ENCODE measurements around the gene KRTAP10-3. TPM values are rescaled to one million over a fixed set of nuclear protein-coding genes. Genes with fewer than 3 reads are reported as not detected.

The KRTAP10-3 gene
- total and polyA plus RNA-seq, 9 of the 15 experiments (the other 6 are each of a cell fraction or from before 2014, with no cell fraction given), result not detected

DNA sequence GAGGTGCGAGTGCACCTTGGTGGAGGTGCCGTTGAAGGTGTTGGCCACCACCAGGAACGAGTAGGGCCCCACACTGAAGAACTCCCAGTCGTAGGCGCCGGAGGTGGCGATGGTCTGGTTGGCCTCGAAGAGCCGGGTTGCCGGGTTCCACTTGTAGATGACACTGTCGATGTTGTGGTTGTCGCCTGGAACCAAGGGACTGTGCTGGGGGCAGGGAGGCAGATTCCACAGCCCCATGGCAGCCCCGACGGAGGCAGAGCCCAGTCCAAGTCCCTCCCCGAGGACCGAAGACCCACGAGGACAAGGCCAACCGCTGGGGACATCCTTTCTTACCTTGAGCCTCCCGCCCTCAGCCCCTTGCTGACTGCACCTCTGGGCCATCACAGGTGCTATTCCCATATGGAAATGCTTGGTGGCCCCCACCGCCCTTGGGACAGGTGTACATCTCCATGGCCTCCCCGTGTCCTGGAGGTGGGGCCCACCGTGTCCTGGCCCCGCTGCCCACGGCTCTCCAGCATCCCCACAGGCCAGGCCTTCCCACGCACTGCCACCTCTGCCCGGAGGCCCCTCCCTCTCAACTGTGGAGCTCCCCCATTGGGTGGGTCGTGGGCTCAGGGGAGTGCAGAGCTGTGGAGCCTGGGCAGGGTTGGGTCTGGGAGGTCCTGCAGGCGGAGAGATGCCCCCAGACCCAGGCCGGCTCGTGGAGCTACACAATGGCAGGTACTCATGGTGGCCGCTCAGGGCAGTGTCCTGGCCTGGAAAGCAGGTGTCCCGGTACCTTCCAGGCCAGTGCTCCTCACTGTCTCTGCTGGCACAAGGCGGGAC is 36.5 kb downstream of the KRTAP10-3 start:
- POLR2A ChIA-PET, result interaction anchor here (0.8 kb wide), 2 partner anchors 150 to 254 kb away, joined by 3 read pairs; no protein-coding TSS in a partner anchor
- TF ChIP-seq CBX8 (IDR thresholded peaks at IDR 0.05; ENCODE audit: borderline replicate concordance, extremely low read depth, low read depth, low read length, poor library complexity, severe bottlenecking) (no peak), ZNF124 (CRISPR knock-in tag; IDR thresholded peaks at IDR 0.05) (no peak), NELFE (IDR thresholded peaks at IDR 0.05; ENCODE audit: insufficient read depth, insufficient read length) (no peak), L3MBTL2 (IDR thresholded peaks at IDR 0.05) (no peak), ZNF57 (CRISPR knock-in tag; IDR thresholded peaks at IDR 0.05) (no peak), ZNF589 (CRISPR knock-in tag; IDR thresholded peaks at IDR 0.05; ENCODE audit: low read depth) (no peak), RFX5 (IDR thresholded peaks at IDR 0.05; ENCODE audit: low read depth, low read length) (no peak), RBM39 (optimal IDR thresholded peaks at IDR 0.05; ENCODE audit: low read depth, low read length) (no peak)
- TF ChIP-seq, protein P1, sequence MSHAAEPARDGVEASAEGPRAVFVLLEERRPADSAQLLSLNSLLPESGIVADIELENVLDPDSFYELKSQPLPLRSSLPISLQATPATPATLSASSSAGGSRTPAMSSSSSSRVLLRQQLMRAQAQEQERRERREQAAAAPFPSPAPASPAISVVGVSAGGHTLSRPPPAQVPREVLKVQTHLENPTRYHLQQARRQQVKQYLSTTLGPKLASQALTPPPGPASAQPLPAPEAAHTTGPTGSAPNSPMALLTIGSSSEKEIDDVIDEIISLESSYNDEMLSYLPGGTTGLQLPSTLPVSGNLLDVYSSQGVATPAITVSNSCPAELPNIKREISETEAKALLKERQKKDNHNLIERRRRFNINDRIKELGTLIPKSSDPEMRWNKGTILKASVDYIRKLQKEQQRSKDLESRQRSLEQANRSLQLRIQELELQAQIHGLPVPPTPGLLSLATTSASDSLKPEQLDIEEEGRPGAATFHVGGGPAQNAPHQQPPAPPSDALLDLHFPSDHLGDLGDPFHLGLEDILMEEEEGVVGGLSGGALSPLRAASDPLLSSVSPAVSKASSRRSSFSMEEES (CRISPR knock-in tag; IDR thresholded peaks at IDR 0.05), result no peak
- TF ChIP-seq, protein P2, sequence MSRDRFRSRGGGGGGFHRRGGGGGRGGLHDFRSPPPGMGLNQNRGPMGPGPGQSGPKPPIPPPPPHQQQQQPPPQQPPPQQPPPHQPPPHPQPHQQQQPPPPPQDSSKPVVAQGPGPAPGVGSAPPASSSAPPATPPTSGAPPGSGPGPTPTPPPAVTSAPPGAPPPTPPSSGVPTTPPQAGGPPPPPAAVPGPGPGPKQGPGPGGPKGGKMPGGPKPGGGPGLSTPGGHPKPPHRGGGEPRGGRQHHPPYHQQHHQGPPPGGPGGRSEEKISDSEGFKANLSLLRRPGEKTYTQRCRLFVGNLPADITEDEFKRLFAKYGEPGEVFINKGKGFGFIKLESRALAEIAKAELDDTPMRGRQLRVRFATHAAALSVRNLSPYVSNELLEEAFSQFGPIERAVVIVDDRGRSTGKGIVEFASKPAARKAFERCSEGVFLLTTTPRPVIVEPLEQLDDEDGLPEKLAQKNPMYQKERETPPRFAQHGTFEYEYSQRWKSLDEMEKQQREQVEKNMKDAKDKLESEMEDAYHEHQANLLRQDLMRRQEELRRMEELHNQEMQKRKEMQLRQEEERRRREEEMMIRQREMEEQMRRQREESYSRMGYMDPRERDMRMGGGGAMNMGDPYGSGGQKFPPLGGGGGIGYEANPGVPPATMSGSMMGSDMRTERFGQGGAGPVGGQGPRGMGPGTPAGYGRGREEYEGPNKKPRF (IDR thresholded peaks at IDR 0.05; ENCODE audit: low read depth, low read length), result no peak
- TF ChIP-seq, protein P3, sequence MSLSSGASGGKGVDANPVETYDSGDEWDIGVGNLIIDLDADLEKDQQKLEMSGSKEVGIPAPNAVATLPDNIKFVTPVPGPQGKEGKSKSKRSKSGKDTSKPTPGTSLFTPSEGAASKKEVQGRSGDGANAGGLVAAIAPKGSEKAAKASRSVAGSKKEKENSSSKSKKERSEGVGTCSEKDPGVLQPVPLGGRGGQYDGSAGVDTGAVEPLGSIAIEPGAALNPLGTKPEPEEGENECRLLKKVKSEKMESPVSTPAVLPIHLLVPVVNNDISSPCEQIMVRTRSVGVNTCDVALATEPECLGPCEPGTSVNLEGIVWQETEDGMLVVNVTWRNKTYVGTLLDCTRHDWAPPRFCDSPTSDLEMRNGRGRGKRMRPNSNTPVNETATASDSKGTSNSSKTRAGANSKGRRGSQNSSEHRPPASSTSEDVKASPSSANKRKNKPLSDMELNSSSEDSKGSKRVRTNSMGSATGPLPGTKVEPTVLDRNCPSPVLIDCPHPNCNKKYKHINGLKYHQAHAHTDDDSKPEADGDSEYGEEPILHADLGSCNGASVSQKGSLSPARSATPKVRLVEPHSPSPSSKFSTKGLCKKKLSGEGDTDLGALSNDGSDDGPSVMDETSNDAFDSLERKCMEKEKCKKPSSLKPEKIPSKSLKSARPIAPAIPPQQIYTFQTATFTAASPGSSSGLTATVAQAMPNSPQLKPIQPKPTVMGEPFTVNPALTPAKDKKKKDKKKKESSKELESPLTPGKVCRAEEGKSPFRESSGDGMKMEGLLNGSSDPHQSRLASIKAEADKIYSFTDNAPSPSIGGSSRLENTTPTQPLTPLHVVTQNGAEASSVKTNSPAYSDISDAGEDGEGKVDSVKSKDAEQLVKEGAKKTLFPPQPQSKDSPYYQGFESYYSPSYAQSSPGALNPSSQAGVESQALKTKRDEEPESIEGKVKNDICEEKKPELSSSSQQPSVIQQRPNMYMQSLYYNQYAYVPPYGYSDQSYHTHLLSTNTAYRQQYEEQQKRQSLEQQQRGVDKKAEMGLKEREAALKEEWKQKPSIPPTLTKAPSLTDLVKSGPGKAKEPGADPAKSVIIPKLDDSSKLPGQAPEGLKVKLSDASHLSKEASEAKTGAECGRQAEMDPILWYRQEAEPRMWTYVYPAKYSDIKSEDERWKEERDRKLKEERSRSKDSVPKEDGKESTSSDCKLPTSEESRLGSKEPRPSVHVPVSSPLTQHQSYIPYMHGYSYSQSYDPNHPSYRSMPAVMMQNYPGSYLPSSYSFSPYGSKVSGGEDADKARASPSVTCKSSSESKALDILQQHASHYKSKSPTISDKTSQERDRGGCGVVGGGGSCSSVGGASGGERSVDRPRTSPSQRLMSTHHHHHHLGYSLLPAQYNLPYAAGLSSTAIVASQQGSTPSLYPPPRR (CRISPR knock-in tag; IDR thresholded peaks at IDR 0.05; ENCODE audit: borderline replicate concordance), result no peak

More for the DNA sequence above, 36.5 kb downstream of the KRTAP10-3 start:
- Histone ChIP-seq H3K9me1 (ENCODE audit: control insufficient read depth, insufficient read depth, low read length) (no peaks in the 10 kb centered on the region), H3K4me2 (ENCODE audit: insufficient read depth, low read length) (no peak overlapping the region), H3K4me3 (no peak overlapping the region), H3K4me1 (replicated peaks in 1 of 2; ENCODE audit: control insufficient read depth in 2 of 2, insufficient read depth in 2 of 2, low read length in 2 of 2) (peaks cover 0 to 26% of the 10 kb centered on the region in 2 experiments; a peak in 3 of 5 replicates), H2AFZ (ENCODE audit: low read depth, low read length) (no peak overlapping the region), H3K36me3 (ENCODE audit: control insufficient read depth, insufficient read depth, low read length) (no peaks in the 10 kb centered on the region), H4K20me1 (replicated peaks; ENCODE audit: control insufficient read depth, insufficient read depth, low read length) (0 out of 2 replicates have a peak, but pooled peaks cover 2% of the 10 kb centered on the region), H3K27ac (ENCODE audit: extremely low read depth, low read depth, low read length) (no peak overlapping the region), H3K9me3 (replicated peaks; ENCODE audit: control insufficient read depth, insufficient read depth, low read depth, low read length) (peaks cover 21% of the 10 kb centered on the region; the same call in 1 of the 2 replicates), H3K27me3 (ENCODE audit: control insufficient read depth in 2 of 2, insufficient read depth in 2 of 2, low read length in 2 of 2) (peaks cover 5 to 29% of the 10 kb centered on the region in 2 experiments; a peak in 3 of 5 replicates), H3K79me2 (ENCODE audit: control insufficient read depth, insufficient read depth, low read length) (no peaks in the 10 kb centered on the region), H3K9ac (ENCODE audit: insufficient read depth in 1 of 2, low read depth in 2 of 2, low read length in 2 of 2) (no peak overlapping the region)
- no TSS peak for BruUV-seq (replicated peaks)
- WGBS (ENCODE audit: insufficient coverage, low coverage, missing lambda C conversion rate), result 4% methylated on average over 32 of the region's 33 CpGs
- intact Hi-C loops (cut with micrococcal nuclease) (no loop called here), in situ Hi-C loops (cut with MboI) (no loop called here)
- ATAC-seq, result no peak
- no peak for FAIRE-seq
- CTCF ChIA-PET (ENCODE audit: low intra/inter-chr PET ratio), result no interaction called here
- DNase-seq (ENCODE audit: extremely low read depth in 1 of 4, low spot score in 3 of 4), result no peak
